ENCODE data around the gene PACSIN2.

DNA sequence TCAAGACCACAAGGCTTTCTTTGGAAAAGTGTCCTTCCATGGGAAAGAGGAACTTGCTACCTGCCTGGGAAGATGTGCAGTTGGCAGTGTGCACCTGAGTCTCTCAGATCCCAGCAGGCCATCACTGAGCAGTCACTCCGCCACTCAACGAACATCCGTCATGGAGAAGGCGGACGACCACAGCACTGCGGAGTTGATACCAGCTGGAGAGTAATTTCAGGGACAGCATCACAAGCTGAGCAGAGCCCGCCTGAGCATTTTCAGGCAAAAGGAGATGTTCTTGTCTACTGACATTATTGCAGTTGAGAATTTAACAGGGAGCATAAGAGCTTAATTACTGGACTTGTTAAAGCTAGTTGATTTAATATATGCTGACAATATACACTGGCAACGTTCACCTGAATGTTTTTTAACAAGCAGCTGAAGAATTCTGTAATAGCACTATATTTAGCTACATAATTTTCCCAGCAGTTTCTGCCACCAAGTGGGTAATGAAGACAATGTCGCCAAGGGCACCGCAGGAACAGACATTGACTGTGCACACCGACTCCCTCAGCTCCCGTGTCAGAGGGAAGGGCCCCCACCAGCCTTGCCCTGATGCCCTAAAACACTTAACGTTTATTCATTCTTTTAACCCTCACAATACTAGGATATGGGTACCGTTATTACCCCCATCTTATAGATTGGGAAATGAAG lies 105.4 kb downstream of the PACSIN2 start:
- TF ChIP-seq, protein P1, sequence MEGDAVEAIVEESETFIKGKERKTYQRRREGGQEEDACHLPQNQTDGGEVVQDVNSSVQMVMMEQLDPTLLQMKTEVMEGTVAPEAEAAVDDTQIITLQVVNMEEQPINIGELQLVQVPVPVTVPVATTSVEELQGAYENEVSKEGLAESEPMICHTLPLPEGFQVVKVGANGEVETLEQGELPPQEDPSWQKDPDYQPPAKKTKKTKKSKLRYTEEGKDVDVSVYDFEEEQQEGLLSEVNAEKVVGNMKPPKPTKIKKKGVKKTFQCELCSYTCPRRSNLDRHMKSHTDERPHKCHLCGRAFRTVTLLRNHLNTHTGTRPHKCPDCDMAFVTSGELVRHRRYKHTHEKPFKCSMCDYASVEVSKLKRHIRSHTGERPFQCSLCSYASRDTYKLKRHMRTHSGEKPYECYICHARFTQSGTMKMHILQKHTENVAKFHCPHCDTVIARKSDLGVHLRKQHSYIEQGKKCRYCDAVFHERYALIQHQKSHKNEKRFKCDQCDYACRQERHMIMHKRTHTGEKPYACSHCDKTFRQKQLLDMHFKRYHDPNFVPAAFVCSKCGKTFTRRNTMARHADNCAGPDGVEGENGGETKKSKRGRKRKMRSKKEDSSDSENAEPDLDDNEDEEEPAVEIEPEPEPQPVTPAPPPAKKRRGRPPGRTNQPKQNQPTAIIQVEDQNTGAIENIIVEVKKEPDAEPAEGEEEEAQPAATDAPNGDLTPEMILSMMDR (IDR thresholded peaks at IDR 0.05): no peak
- TF ChIP-seq POLR2AphosphoS5 (IDR thresholded peaks at IDR 0.05) (no peak), POLR2A (IDR thresholded peaks at IDR 0.05) (no peak)
